ENCODE measurements around the gene OR5V1.
"Not testable (repeated sequence)": the region's sequence is repeated elsewhere in the genome, so short reads cannot be mapped to it uniquely, and the experiment has no call there.

Gene OR5V1

DNA sequence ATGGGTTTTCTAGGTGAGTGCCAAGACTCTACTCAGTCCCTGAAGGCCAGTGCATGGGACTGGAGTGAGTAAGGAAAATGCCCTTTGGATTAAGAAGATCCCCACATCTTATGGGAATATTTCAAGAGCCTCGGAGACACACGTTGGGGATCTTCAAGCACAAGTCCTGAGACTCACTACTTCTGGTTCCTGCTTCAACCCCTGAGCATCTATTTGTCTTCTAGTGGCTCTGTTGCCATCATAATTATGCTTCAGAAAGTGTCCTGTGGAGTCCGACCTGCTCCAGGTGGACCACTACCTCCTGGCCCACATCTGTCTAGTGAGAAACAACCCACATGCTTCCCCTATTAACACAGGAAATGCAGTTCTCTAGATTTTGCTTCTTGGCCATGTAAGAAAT, at the start of gene OR5V1:
Gene OR5V1, minus strand, starts transcription at position 101 of the 400 bp plus-strand sequence. CDS start 12,670 bp downstream, outside the sequence.
- no peak for DNase-seq (ENCODE audit: low read depth in 2 of 2)

DNA sequence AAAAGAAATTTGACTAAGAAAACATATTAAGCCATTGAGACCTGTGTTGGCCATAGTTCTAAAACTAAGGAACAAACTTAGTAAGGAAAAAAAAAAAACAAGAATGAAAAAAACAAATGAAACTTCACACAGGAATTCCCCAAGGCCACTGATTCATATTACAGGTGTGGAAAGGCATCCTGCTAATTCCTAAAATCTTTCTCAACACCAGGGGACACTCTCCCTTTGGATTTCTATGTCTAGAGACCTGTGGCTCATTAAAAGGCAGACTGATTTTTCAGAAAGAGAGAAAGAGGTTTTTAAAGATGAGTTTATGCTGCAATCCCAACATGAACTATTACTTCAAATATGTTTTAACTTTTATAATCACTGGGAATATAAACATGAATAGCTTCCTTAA, 45.9 kb upstream of the OR5V1 start, which contains the start of gene OR12D1:
Gene OR12D1, plus strand, starts transcription at position 341 of the 400 bp plus-strand sequence.
- DNase-seq (ENCODE audit: low read depth in 2 of 2): no peak

DNA sequence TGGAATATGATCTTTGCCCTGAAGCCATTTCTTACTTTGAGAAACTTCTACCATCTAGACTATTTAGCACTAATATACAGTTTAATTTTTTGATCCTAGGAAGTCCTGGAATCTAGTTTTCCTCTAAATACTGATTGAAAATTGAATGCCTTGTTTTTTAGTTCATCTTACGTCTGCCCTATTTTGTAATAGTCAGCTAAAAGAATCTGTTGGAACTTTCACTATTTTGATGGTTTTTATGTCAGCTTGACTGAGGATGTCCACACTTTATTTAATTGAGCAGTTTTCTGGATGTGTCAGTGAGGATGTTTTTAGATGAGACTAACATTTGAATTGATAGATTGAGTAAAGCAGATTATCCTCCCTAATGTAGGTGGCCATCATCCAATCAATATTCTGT, 35.1 kb upstream of the OR5V1 start:
- no peak for DNase-seq (ENCODE audit: low read depth in 2 of 2)

DNA sequence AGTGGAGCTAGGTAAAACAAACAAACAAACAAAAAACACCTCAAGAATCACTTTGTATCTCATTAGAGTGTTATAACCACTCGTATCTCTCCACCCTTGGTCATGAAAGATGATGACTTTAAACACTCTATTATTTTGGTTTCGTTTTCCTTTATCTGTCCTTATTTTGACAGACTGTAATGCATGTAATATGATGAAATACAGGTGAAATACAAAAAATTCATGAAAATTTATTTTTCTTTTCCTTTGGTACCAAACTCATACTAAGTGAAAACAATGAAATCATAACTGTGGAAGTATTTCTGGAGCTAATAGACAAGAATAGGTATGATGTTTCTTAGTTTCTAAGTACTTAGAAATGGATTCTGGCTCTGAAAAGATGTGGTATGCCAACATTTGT, 30.9 kb upstream of the OR5V1 start:
- no peak for DNase-seq (ENCODE audit: low read depth in 2 of 2)

DNA sequence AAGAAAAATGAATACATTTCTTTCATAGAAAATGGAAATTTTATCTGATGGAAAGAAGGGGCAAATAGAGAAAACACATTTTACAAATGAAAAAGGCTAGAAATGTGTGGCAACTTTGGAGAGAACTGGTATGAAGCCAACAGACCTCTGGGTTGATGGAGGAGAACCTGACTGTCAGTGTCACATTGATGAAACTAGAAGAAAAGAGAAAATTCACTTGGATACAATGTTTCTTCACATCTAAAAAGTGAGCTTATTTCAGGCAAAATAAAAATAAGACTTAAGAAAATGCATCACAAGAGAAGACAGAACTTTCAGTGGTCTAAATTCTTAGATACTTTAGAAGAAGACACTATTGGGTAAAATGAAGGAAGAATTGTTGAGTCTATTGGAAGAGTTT, 26.7 kb upstream of the OR5V1 start, which contains the start of gene OR12D2:
Gene OR12D2, plus strand, starts transcription at position 301 of the 400 bp plus-strand sequence. CDS start 1,069 bp downstream, outside the sequence.
- DNase-seq (ENCODE audit: low read depth in 2 of 2): no peak

DNA sequence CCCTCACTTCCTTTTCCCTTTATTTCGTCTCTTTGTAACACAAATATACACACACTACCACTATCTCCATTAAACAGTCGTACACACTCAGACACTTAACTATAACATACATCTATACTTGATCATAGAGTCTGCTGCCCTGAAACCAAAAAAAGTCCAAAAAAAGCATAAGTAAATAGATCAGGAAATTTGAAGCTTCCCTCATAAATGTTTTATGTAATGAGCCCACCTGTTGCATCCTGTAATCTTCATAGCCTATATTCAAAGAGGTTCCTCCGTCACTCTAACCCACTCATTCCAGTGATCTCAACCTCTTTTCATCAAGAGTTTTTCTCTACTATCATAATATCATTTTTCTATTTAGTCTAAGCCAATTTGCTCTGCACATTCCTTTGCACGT, 19.9 kb upstream of the OR5V1 start:
- DNase-seq (ENCODE audit: low read depth in 2 of 2): no peak

DNA sequence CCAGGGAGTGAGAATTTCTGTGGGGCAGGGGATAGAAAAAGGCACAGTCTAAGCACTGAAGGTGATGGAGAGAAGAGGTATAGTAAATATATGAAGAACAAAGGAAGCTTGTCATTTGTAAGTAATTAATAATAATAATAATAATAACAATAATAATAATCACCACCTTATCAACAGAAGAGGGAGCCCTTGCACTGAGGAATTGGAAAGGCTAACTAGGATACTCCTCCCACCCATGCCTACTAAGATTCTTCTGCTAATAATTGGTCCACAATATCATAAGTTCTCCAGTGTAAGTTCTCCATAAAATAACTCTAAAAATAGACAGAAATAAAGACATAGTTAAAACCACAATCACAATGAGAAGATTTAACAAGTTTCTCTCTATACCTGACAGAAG, 7.3 kb upstream of the OR5V1 start:
- no peak for DNase-seq (ENCODE audit: low read depth in 2 of 2)

DNA sequence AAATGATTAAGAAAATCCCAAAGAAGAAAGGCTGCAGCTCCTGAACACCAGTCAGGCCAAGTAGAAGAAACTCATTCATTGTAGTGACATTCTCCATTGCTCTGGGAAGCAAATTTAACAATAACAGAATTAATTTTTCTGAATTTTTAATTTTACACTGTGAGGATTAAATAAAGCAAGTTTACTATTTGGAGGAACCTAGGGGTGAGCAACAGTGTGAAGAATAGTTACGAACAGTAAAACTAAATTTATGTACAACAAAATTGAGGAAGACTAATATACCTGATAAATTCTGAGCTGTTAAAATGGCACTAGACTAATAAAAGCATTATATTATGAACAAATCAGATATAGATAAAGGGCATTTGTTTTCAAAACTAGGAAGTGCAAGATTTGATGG, 6.5 kb upstream of the OR5V1 start, which contains the start of gene OR12D3:
Gene OR12D3, minus strand, starts transcription at position 101 of the 400 bp plus-strand sequence. Its CDS starts 4 bp downstream, at position 97.
- no peak for DNase-seq (ENCODE audit: low read depth in 2 of 2)

DNA sequence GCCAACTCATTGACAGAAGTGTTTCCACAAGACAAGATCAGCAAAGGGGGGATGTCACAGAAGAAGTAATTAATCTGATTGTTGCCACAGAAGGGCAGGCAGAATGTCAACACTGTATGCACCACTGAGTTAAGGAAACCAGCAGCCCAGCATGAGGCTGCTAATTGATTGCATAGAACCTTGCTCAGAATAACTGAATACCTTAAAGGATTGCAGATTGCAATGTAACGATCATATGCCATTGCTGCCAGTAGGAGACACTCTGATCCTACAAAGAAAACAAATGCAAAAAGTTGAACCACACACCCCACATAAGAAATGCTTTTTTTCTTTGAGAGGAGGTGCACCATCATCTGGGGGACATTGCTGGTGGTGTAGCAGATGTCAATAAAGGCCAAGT, 13.1 kb downstream of the OR5V1 start:
- no peak for DNase-seq (ENCODE audit: low read depth in 2 of 2)

DNA sequence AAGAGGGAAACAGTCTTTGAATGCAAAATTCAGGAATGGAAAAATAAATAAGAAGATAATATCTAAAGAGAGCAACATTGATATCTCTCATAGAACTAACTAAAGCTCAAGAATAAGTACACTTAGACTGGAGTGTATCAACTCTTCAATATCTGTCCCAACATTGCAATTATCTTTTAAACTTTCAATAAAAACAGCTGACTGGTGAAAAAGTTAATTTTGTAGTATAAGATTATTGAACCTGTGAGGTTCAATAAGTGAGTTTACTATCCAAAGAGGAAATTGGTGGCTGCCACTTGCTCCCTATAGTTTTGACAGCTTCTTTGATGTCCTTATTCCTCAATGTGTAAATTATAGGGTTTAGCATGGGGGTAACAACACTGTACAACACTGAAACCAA, 13.7 kb downstream of the OR5V1 start:
- no peak for DNase-seq (ENCODE audit: low read depth in 2 of 2)

DNA sequence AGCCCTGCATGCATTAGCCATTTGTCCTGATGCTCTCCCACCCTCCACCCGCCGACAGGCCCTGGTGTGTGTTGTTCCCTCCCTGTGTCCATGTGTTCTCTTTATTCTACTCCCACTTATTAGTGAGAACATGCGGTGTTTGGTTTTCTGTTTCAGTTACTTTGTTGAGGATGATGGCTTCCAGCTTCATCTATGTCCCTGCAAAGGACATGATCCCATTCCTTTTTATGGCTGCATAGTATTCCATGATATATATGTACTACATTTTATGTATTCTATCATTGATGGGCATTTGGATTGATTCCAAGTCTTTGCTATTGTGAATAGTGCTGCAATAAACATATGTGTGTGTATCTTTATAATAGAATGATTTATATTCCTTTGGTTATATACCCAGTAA, 19.3 kb downstream of the OR5V1 start:
- not testable (repeated sequence) for DNase-seq (ENCODE audit: low read depth in 2 of 2)

DNA sequence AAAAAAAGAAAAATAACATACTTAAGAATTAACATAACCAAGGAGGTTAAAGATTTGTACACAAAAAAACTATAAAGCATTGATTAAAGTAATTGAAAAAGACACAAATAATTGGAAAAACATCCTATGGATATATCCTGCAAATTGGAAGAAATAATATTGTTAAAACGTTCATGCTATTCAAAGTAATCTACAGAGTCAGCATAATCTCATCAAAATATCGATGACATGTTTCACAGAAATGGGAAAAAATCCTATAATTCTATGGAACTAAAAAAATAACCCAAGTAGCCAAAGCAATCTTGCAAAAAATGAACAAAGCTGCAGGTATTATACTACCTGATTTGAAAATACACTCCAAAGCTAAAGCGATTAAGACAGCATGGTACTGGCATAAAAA, 23.3 kb downstream of the OR5V1 start:
- DNase-seq (ENCODE audit: low read depth in 2 of 2): no peak

DNA sequence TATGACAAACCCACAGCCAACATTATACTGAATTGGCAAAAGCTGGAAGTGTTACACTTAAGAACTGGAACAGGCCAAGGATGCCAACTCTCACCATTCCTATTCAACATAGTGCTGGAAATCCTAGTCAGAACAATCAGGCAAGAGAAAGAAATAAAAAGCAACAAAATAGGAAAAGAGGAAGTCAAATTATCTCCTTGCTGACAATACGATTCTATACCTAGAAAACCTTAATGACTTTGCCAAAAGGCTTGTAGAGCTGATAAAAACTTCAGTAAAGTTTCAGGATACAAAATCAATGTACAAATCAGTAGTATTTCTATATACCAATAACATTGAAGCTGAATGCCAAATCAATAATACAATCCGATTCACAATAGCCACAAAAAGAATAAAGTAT, 32.4 kb downstream of the OR5V1 start:
- no peak for DNase-seq (ENCODE audit: low read depth in 2 of 2)

DNA sequence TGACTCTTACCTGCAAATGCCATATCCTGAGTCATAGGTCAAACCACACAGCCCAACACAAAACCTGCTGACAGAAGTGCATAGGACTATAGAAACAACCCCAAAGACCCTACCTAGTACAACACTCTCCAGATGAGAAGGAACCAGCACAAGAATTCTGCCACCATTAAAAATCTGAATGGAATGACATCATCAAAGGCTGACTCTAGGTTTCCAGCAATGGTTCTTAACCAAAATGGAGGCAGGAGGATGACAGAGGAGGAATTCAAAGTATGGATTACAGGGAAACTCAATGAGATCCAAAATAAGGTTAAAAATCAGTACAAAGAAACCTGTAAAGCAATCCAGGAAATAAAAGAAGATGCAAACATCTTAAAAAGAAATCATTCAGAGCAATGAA, 36.0 kb downstream of the OR5V1 start:
- DNase-seq (ENCODE audit: low read depth in 2 of 2): no peak

DNA sequence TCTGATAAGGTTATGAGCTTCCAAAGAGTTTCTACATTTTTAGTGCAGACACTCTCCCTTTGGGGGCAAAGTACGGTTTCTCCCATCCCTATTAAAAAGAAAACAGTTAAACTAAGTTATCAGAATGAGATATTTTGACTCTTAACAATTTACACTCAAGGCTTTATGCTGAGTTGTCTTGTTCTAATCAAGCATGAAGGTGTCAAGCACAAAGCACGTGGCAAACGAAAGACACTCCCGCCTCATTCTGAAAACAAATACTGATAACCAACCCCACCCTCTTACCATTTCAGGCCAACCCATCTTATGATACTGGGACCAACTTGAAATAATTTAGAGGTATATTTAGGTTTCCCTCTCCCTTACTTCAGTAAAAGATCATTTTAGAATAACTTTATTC, 42.9 kb downstream of the OR5V1 start:
- DNase-seq (ENCODE audit: low read depth in 2 of 2): no peak

DNA sequence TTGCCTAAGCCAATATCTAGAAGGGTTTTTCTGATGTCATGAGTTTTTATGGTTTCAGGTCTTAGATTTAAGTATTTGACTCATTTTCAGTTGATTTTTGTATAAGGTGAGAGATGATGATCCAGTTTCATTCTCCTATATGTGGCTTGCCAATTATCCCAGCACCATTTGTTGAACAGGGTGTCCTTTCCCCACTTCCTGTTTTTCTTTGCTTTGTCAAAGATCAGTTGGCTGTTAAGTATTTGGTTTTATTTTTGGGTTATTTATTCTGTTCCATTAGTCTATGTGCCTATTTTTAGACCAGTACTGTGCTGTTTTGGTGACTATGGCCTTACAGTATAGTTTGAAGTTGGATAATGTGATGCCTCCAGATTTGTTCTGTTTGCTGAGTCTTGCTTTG, 45.3 kb downstream of the OR5V1 start:
- DNase-seq (ENCODE audit: low read depth in 2 of 2): not testable (repeated sequence)

DNA sequence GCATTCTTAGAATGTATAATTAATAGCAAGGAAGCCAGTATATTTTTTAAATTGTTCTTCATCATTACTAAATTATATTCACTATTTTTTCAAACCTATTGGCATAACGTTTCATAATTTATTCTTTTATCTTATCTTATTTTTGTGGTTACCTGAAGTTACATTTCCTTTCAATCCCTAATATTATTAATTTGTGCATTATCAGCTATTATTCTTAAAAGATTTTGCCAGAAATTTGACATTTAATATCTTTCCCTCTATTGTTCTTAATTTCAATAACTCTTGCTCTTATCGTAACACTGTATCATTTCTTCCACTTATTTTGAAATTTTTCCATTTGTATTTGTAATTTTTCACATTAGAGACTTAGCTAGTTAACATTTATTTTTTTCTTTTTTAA, 48.7 kb downstream of the OR5V1 start:
- no peak for DNase-seq (ENCODE audit: low read depth in 2 of 2)
